Testis (tissue), 3 donors: ENCODE results near the gene SMURF1. TPM values are rescaled to one million over a fixed set of nuclear protein-coding genes. Genes with fewer than 3 reads are reported as not detected.

Experiments
- DNase-seq: peaks from one replicate; pipeline ENCODE4 v3.0.0-alpha.2; 2019
- H3K27ac ChIP-seq, 2 donors: fragments of 200-600 bp; sonication (generic); one replicate each; pipeline ENCODE4 v1.5.1; 2019
- H3K27me3 ChIP-seq: fragments of 200-600 bp; sonication (generic); one replicate; pipeline ENCODE4 v1.5.1; 2019
- H3K36me3 ChIP-seq: fragments of 200-600 bp; sonication (generic); one replicate; pipeline ENCODE4 v1.5.1; 2017; ENCODE audit warnings: low read depth; ENCODE audit errors: missing control alignments
- H3K4me1 ChIP-seq: fragments of 200-600 bp; sonication (generic); one replicate; pipeline ENCODE4 v1.5.1; 2019
- H3K4me3 ChIP-seq, 2 donors: fragments of 200-600 bp; sonication (generic); one replicate each; pipeline ENCODE4 v1.5.1; 2017 to 2019
- H3K9me3 ChIP-seq: fragments of 200-600 bp; sonication (generic); one replicate; pipeline ENCODE4 v1.5.1; 2017
- CTCF ChIP-seq, 3 experiments: fragments of 450-650 bp in 2 of 3; fragments of 200-600 bp in 1 of 3; sonication (generic) in 1 of 3; IDR thresholded peaks; one replicate each; pipeline ENCODE4 v1.5.1; 2016 to 2019; ENCODE audit warnings: antibody characterized with exemption in 3 of 3, mild to moderate bottlenecking in 2 of 3, moderate library complexity in 1 of 3
- POLR2A ChIP-seq: fragments of 450-650 bp; IDR thresholded peaks from one replicate; pipeline ENCODE4 v1.6.1; 2017; ENCODE audit warnings: antibody characterized with exemption, mild to moderate bottlenecking, moderate library complexity
- WGBS, 2 donors: methylation state at CpG; one replicate each; pipeline ENCODE4 v1.1.5; 2018; 5-methylcytosine and 5-hydroxymethylcytosine counted together
- intact Hi-C: fragments of 100-400 bp; cut with DNase I; formaldehyde crosslinking; loops from one replicate; pipeline ENCODE4 v1.15.1; 2023; ENCODE audit warnings: low total_unique reads
- polyA plus RNA-seq: library from polyadenylated mRNA; stranded (reverse); fragments of 350-450 nt; fragmentation: Illumina TruSeq; extraction: RNeasy Lipid Tissue Mini Kit (QIAGEN cat#74804); gene quantifications from one replicate; pipeline ENCODE4 v1.2.3, GENCODE V29; 2014; ENCODE audit warnings: low read depth, low replicate concordance; ENCODE audit not compliant: insufficient read depth
- total RNA-seq, 2 donors: library from RNA; depleted of rRNA; stranded (reverse); fragments of >200 nt; gene quantifications; one replicate each; pipeline ENCODE4 v1.2.3, GENCODE V29; 2016

The SMURF1 gene
- total and polyA plus RNA-seq, 3 donors from 2014 or later: 34.5 to 79.5 (median 46.9) TPM

- peak overlapping the region in 1 of 2 donors; percentile 86 for H3K27ac ChIP-seq
These were observed 111.0 kb downstream of the SMURF1 start for GRCh38 chr7:99032928-99033327.

GRCh38 chr7:99031496-99031895, 112.4 kb downstream of the SMURF1 start:
- no peak overlapping the region for H3K4me3 ChIP-seq
- H3K27me3 ChIP-seq: no peaks in the 10 kb centered on the region
- H3K27ac ChIP-seq: peak overlapping the region; percentile 41 to 86
- no peak for TF ChIP-seq POLR2A
- no peak for TF ChIP-seq CTCF (IDR thresholded peaks at IDR 0.05)
- WGBS, 2 donors: 88 to 95% methylated on average over 7 of the region's 7 CpGs
- H3K36me3 ChIP-seq: no peaks in the 10 kb centered on the region
- peak; percentile 9 for DNase-seq
- intact Hi-C loops: no loop called here
- peaks cover 20% of the 10 kb centered on the region for H3K4me1 ChIP-seq
- no peaks in the 10 kb centered on the region for H3K9me3 ChIP-seq

More at GRCh38 chr7:99032928-99033327, 111.0 kb downstream of the SMURF1 start:
- no peak for TF ChIP-seq CTCF (IDR thresholded peaks at IDR 0.05)
- TF ChIP-seq POLR2A: no peak
- intact Hi-C loops: no loop called here
- DNase-seq: peak; percentile 12
- Histone ChIP-seq H3K9me3 (no peaks in the 10 kb centered on the region), H3K4me3 (no peak overlapping the region), H3K4me1 (peaks cover 24% of the 10 kb centered on the region), H3K36me3 (no peaks in the 10 kb centered on the region), H3K27me3 (no peaks in the 10 kb centered on the region)
- 88 to 89% methylated on average over 15 of the region's 15 CpGs for WGBS, 2 donors

DNA sequence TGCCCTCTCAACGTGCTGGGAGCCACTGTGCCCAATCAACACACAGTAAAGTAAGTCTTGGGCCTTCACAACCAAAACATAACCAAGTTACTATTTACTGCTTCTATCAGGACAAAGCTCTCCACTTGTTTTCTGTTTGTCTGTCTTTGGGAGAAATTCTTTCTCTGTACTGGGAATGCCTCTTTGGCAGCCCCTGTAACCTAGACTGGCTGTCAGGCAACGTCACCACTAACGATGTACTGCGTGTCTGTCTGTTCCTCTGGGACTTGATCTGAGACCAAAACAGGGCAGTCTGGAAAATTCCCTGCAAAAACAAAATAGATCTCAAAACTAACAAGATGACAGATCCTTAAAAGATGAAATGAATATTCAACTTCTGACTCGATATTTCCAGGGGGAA, 113.0 kb downstream of the SMURF1 start:
- TF ChIP-seq CTCF (IDR thresholded peaks at IDR 0.05) (no peak), POLR2A (no peak)
- H3K36me3 ChIP-seq: no peaks in the 10 kb centered on the region
- peaks cover 15% of the 10 kb centered on the region for H3K4me1 ChIP-seq
- H3K27me3 ChIP-seq: no peaks in the 10 kb centered on the region
- peak overlapping the region; percentile 41 to 86 for H3K27ac ChIP-seq
- peak; percentile 23 for DNase-seq
- WGBS, 2 donors: 57 to 63% methylated on average over 5 of the region's 5 CpGs
- H3K4me3 ChIP-seq: no peak overlapping the region
- H3K9me3 ChIP-seq: no peaks in the 10 kb centered on the region
- intact Hi-C loops: no loop called here

DNA sequence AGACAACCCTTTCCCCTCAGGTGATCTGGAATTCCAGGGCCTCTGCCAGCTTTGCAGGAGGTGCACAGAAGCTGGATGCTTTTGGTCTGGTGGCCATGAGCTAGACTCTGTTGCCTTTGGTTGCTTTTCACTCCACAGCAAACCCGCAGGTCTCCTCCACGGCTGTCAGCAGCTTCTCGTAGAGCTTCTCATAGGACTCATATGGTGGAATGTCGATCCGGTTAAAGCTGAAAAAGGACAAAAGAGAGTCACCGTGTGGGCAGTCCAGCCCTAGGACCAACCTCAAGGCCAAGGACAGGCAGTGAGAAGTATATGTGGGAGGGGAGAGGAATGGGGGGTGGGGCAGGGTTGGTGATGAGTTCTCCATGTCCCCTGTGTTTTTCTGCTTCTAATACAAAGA, 113.5 kb downstream of the SMURF1 start:
- peak overlapping the region; percentile 15 to 86 for H3K27ac ChIP-seq
- 73 to 79% methylated on average over 6 of the region's 6 CpGs for WGBS, 2 donors
- H3K27me3 ChIP-seq: no peaks in the 10 kb centered on the region
- DNase-seq: no peak
- no peaks in the 10 kb centered on the region for H3K9me3 ChIP-seq
- no peak overlapping the region for H3K4me3 ChIP-seq
- H3K4me1 ChIP-seq: peaks cover 13% of the 10 kb centered on the region
- intact Hi-C loops: no loop called here
- TF ChIP-seq CTCF (IDR thresholded peaks at IDR 0.05) (no peak), POLR2A (no peak)
- no peaks in the 10 kb centered on the region for H3K36me3 ChIP-seq
